Inferior parietal cortex (tissue), 1 donor: Measurements from ENCODE around the gene AHCYL2.

Source experiments
- DNase-seq: peaks from one replicate; pipeline ENCODE4 v3.0.0-alpha.2; 2016; ENCODE audit errors: extremely low spot score

The AHCYL2 gene

DNA sequence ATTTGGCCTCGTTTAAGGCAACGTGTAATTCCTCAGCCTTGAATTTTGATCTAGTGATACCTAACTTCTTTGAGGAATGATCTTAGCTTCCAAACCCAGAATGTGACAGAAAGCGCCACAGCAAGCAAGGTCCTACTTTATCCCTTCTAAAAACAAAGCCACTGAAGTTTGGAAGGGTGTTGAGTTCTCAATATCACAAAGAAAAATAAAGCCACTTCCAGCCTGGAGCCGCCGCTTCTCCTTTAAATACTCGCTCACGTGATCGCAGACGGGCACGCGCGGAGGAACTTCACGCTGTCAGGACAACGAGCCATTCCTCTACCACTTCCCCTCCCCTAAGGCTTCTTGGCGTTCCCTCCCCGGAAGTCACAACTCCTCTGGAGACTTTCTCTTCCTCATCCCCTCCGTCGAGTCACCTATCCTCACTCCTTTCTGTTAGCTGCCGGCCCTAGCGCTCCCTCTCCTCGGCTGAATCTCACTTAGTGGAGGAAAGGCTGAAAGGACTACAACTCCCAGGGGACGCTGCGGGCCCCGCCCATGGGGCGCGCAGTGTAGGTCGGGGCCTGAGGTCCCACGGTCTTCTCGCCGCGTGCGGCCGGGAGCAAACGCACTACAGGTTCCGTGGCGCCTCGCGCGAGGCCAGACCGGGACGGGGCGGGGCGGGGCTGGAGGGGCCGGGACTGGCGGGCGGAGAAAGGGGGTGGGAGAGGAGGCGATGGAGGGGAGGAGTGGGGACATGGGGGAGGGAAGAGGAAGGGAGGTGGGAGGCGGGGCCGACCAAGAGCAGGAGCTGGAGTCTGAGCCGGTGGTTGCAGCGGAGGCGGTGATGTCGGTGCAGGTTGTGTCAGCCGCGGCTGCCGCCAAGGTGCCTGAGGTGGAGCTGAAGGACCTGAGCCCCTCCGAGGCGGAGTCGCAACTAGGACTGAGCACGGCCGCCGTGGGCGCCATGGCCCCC is at the start of gene AHCYL2:
Gene AHCYL2, plus strand, starts transcription at position 780 of the 955 bp plus-strand sequence.
- peak; percentile 96 for DNase-seq

DNA sequence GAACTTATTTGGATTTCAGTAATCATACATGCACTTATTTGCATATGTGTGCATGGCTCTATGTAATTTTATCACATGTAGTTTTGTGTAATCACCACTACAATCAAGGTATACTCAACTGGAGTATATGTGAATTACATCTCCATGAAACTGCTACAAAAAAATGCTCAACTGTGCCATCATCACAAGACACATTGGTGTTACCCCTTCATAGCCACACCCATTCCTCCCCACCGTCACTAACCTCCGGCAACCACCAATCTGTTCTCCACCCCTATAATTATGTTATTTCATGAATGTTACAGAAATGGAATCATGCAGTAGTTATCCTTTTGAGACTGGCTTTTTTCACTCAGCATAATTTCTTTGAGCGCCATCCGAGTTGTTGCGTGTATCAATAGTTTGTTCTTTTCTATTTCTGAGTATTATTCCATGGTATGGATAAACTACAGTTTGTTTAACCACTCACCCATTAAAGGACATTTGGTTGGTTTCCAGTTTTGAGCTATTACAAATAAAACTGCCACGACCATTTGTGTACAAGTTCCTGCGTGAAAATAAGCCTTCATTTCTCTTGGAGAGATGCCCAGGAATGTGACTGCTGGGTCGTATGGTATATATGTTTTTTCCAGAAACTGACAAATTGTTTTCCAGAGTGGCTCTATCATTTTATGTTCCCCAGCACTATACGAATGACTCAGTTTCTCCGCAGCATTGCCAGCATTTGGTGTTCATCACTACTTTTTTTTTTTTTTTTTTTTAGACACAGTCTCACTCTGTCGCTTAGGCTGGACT is 47.7 kb upstream of the AHCYL2 start:
- DNase-seq, result no peak

DNA sequence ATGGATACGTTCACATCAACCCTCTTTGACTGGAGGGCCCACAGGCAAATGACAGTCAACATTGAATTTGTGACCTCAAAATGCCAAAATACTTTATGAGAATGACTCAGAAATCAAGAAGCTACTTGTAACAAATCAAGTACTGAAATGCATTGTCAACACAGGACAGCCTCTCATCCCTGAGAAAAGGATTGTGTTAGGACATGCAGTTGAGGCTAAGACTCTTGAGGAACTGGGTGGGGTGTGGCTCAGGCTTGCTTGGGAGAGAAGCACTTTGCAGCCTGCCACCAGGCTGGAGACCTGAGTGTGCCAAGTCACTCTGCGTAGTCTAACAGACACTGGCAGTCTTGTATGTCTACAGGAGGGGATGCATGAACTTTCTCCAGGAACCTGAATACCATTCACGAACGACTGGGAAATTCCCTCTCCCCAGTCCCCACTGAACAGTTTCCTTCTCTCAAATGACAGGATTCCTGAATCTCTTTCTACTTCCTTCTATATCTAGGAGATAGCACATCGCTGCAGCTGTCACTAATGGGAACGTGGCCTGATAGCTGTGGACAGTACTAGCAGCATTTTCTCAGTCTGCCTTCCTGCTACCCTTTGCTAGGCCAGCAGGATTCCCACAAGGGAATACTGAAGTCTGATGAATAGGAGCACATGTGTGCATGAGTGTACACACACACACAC is 39.7 kb upstream of the AHCYL2 start:
- DNase-seq, result no peak

- DNase-seq, result no peak
These were observed 38.0 kb upstream of the AHCYL2 start for GRCh38 chr7:129186749-129187260.

- DNase-seq, result no peak
These were observed 37.0 kb upstream of the AHCYL2 start for GRCh38 chr7:129187681-129188371.

DNA sequence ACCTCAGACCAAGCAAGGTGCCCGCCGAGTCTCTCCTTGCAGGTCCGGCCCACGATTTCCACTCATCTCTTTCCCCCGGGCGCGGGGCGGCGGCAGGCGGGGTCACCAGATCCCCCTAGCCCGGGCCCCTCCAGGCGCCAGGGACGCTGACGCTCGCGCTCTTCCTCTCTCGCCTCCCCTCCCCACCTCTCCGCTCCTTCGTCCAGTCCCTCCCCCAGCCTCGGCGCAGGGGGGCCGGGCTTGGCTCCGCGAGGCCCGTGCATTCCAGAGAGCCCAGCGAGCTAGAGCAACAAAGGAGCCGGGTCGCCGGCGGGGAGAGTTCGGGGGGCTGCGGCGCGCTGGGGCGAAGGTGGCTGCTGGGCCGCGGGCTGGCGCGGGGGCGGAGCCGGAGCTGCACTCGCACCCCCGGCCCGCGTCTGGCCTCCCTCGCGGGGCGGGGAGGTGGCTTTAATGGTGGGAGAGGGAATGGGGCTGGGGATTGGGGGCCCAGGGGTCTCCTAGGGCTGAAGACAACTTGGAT is 36.4 kb upstream of the AHCYL2 start, which contains the start of gene SMO:
Gene SMO, plus strand, starts transcription at position 262 of the 520 bp plus-strand sequence. CDS start 519 bp downstream, outside the sequence.
- no peak for DNase-seq

DNA sequence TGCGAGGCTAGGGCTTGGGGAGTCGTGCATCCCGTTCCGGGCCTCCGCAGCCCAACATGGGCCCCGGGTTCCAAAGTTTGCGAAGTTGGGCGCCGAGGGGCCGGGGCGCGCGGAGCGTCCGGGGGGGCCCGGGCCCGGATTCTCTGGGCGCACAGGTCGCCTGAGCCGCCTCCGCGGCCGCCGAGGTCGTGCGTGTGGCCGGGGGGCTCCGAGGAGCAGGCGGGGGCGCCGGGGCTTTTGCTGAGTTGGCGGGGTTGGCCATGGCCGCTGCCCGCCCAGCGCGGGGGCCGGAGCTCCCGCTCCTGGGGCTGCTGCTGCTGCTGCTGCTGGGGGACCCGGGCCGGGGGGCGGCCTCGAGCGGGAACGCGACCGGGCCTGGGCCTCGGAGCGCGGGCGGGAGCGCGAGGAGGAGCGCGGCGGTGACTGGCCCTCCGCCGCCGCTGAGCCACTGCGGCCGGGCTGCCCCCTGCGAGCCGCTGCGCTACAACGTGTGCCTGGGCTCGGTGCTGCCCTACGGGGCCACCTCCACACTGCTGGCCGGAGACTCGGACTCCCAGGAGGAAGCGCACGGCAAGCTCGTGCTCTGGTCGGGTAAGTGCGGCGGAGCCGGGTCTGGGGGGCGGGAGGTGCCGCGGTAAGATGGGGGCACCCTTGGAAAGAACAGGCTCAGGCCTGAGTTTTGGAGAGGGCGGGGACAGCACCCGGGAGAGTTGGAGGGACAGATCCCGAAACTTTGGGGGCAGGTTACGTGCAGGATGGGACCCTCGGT is 35.8 kb upstream of the AHCYL2 start:
- DNase-seq, result no peak

DNA sequence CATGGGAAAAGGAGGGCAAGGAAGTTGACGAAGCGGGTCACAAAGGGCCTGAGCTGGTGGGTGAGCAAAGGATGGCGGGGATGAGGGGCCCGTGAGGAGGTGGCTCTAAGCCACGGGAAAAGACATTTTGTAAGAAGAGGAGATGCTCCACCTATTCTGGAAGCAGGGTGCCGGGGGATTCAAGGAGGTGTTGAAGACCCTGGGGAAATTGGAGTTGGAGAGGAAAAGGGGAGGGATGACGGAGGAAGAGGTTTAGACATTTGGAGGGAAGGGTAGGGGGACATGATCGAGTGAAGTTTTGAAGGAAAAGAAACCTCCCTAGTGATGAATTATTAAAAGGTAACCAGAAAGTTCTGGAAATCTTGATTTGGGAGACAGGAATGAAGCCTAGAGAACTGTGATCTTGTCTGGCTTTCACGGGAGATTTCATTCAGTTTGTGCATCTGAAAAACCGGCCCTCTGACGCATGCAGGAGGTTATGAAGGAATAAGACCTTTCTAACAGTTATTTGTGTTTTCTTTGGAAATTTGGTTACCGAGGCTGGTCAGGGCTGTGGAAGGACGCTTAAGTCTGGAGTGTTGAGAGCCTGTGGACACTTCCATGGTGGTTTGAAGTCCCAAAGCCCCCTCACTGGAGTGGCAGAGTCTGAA is 35.0 kb upstream of the AHCYL2 start:
- DNase-seq, result no peak

DNA sequence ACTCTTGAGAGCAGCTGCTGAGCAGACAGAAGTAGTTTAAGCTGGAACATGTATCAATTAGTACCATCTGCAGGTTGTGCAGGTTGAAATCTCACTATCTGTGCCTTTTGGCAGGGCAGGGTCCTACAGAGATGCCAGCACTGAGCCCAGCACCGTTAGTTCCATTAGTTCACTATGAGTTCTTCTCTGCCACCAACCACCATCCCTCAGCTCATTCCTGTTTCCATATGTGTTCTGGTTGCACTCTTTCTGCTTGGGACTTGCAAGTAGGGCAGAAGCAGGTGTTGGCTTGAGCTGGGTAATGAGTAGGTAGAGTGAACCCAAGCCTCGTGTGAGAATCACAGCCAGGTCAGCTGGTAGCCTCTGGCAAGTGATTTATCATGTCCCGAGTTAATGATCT is 33.6 kb upstream of the AHCYL2 start:
- DNase-seq, result no peak

DNA sequence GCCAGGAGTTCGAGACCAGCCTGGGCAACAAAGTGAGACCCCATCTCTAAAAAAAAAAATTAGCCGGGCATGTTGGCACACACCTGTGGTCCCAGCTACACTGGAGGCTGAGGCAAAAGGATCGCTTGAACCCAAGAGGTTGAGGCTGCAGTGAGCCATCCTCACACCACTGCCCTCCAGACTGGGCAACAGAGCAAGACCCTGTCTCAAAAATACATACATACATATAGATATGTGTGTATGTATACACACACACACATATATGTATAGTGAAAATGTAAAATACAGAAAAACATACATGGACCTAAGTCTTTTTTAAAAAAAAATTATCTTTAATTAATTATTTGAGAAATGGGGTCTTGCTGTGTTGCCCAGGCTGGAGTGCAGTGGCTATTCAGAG is 30.9 kb upstream of the AHCYL2 start:
- DNase-seq, result no peak

DNA sequence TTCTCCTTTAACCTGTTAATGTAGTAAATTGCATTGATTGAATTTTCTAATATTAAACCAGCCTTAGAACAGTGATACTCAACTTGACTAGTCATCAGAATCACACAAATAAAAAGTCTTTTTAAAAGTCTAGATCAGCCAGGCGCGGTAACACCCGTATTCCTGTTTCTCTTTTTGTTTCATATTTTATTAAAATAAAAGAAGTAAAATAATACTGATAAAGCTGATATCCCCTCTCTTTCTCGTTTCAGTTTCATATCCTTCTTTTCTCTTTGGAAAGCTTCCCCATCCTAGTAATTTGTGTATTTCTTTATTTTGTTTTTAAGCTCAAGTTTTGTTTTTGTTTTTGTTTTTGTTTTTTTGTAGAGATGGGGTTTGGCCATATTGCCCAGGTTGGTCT is 27.1 kb upstream of the AHCYL2 start:
- no peak for DNase-seq

DNA sequence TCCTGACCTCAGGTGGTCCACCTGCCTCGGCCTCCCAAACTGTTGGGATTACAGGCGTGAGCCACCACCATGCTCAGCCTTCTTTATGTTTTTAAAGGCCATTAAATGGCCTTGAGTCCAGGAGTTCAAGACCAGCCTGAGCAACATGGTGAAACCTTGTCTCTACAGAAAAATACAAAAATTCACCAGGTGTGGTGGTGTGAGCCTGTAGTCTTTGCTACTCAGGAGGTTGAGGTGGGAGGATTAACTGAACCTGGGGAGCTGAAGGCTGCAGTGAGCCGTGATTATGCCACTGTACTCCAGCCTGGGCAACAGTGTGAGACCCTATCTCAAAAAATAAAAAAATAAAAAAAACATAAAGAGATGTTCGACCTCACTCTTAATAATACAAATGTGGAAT is 25.4 kb upstream of the AHCYL2 start:
- DNase-seq, result no peak

DNA sequence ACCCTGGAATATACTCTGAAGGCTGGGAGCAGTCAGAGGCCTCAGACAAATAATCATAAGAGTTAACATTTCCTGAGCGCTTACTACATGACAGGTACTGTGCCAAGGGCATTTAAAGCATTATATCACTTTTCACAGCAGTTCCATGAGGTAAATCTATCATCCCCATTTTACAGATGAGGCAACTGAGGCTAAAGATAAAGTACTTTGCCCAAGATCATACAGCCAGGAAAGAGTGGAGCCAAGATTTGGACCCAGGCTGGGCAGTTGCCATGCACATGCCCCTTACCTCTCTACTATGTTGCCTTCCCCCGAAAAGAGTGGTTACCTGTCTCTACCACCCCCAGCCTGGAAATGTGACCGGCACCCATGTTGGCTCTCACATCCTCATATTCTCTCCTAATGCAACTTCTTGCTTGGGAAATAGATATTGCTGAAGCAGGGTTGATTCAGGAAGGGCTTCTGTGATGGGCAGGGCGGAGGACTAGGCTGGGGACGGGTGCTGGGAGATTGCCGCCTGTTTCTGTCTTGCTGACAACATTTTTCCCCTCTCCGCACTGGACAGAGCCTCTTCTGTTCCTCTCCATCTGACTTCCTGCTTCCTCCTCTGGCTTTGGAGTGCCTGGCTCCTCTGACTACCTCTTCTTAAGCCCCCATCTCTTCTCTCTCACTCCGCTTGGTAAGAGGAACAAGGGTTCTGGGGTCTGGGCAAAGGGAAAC is 22.6 kb upstream of the AHCYL2 start:
- no peak for DNase-seq

GRCh38 chr7:129203050-129203741 is 21.6 kb upstream of the AHCYL2 start:
- no peak for DNase-seq

GRCh38 chr7:129205126-129205818 is 19.6 kb upstream of the AHCYL2 start:
- no peak for DNase-seq

- DNase-seq, result no peak
These were observed 18.6 kb upstream of the AHCYL2 start for GRCh38 chr7:129205987-129206785.

DNA sequence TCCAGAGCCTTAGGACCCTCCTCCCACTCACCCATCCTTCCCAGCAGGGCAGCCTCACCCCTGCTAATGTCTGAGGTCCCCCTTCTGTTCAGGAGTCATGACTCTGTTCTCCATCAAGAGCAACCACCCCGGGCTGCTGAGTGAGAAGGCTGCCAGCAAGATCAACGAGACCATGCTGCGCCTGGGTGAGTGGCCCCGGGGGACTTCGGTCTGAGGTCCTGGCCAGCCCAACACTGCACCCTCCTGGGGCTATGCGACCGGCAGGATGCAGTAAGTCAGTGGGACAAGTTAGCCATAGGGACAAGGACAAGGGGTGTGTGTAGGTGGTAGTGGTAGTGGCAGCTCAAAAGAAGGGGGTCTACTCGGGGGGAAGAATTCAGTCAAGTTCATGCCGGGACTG is 16.2 kb upstream of the AHCYL2 start:
- no peak for DNase-seq
